ENCODE results near the gene DDX6. TPM values are rescaled to one million over a fixed set of nuclear protein-coding genes. Genes with fewer than 3 reads are reported as not detected.
"Not testable (repeated sequence)": the region's sequence is repeated elsewhere in the genome, so short reads cannot be mapped to it uniquely, and the experiment has no call there.

DDX6 gene
- total RNA-seq, 4 donors from 2014 or later: 84.5 to 129 (median 108) TPM

DNA sequence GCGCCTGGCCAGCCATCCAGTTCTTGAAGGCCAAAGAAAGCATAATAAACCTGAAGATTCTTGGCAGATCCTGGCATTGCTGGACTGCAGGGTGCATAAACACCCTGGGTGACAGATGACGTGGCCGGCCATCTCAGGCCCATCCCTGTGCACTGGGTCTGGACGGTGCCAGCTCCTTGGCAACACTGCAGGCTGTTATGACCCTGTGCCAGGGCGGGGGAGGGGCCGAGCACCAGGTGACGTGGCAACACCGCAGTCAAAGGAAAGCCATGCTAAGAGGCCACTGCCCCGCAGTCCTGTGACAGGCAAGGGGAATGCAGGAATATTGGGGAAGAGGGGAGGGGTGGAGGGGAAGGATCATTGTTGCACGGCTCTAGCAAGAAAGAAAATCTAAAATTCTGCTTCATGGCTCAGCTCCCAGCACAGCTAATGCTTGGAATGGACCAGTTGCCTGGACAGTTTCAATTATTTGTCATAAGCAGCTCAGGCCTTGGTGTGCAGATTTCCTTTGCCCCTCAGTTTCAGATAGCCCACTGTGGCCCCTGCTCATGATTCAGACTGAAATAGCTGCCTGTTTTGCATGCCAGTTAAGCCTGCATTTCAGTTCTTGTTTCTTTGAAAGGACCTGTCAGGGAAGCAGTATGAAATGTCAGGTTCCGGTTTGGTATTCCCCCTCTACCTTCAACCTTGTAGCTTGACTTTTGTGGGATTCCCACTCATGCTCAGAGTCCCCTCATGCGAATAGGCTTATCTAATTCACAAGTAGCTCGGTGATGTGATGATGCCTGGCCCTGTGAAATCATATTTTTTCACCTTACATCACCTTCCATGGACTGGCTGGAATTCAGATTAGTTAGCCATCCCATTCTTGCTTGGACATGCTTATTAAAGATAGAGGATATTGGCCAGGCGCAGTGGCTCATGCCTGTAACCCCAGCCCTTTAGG lies 29.7 kb upstream of the DDX6 start:
- DNase-seq (ENCODE audit: low spot score) (no peak), ATAC-seq (ENCODE audit: low FRiP score) (no peak)
- TF ChIP-seq CTCF (IDR thresholded peaks at IDR 0.05): no peak

DNA sequence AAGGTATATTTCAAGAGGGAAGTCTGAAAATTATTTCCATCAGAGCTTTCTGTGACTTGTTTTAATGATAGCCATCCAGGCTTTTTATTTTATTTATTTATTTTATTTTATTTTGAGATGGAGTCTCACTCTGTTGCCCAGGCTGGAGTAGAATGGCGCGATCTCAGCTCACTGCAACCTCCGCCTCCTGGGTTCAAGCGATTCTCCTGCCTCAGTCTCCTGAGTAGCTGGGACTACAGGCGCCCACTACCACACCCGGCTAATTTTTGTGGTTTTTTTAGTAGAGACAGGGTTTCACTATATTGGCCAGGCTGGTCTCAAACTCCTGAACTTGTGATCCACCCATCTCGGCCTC lies 29.0 kb upstream of the DDX6 start:
- not testable (repeated sequence) for DNase-seq (ENCODE audit: low spot score)

DNA sequence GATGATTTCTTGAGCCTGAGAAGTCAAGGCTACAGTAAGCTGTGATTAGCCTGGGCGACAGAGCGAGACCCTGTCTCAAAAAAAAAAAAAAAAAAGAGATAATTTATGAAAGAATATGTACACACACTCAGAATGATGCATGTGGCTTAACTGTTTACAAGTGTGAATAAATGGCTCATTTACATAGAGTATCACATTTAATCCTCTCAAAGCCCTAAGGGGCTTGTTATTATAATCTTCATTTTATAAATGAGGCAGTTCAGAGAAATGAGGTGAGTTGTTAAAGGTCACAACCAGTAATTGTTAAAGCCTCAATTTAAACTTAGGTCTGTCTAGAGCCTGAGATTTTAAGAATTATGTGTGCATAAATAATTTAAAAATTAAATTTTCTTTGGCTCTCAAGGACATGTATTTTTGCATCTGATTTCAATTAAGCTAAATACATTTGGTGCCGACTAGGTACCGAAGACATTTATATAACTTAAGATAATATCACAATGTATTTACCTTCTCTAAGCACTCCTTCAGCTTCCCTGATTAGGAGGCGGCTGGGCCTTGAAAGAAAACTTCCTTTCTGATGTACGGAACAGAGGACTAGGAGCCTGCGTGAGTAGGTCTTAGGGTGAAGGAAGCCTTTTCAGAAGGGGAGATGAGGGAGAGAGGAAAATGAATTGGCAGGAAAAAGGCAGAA lies 28.5 kb upstream of the DDX6 start:
- no peak for ATAC-seq (ENCODE audit: low FRiP score)
- no peak for DNase-seq (ENCODE audit: low spot score)
- no peak for TF ChIP-seq CTCF (IDR thresholded peaks at IDR 0.05)

More for the DNA sequence above, 29.0 kb upstream of the DDX6 start:
- not testable (repeated sequence) for ATAC-seq (ENCODE audit: low FRiP score)

GRCh38 chr11:118818130-118818529 lies 27.2 kb upstream of the DDX6 start:
- TF ChIP-seq CTCF (IDR thresholded peaks at IDR 0.05): no peak
- no peak for DNase-seq (ENCODE audit: low spot score)
- no peak for ATAC-seq (ENCODE audit: low FRiP score)

DNA sequence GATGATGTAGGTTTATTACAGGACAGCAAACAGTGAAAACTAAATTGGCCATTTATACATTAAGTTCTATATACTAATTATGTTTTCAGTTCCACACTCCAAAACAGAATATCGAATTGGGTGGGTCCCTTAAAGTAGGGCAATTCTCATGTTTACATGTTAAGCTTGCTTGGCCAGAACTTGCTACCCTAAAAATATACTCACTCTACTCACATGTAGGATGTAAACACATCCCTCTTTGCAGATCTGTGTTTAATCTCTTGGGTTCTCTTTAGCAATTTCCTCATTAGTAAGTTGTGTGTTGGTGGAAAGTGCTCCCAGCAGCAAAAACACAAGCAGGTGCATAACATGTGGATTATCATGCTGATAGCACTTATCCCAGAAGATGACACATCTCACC lies 22.6 kb upstream of the DDX6 start:
- no peak for DNase-seq (ENCODE audit: low spot score)
- no peak for TF ChIP-seq CTCF (IDR thresholded peaks at IDR 0.05)
- ATAC-seq (ENCODE audit: low FRiP score): no peak

- no peak for TF ChIP-seq CTCF (IDR thresholded peaks at IDR 0.05)
- ATAC-seq (ENCODE audit: low FRiP score) (no peak), DNase-seq (ENCODE audit: low spot score) (no peak)
Observed at GRCh38 chr11:118812485-118812884, 21.5 kb upstream of the DDX6 start.

DNA sequence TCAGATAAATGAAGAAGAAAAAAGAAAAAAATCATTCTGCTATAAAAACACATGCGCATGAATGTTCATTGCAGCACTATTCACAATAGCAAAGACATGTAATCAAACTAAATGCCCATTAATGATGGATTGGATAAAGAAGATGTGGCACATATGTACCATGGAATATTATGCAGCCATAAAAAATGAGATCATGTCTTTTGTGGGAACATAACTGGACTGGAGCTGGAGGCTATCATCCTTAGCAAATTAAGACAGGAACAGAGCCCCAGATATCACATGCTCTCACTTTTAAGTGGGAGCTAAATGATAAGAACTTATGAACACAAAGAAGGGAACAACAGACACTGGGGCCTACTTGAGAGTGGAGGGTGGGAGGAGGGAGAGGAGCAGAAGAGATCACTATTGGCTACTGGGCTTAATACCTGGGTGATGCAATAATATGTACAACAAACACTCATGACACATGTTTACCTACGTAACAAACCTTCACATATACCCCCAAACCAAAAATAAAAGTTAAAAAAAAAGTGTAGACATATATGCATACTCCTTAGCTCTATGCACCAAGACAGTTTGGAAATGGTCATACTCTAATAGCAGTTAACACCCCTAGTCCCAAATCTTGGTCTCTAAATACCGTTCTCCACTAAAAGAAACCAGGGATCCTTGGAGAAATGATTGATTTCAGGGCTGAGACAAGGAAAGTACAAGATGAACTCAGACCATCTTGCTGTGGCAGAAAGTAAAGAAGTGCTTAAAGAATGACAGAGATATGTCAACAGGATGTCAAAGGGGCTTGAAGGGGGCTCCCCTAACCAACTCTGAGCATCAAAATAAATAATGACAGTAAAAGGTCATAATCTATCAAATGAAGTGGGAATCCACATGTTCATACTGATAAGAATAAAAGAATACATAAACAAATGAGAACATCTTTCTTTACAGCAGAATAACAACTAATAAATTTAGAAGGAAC lies 17.1 kb upstream of the DDX6 start:
- DNase-seq (ENCODE audit: low spot score): no peak
- ATAC-seq (ENCODE audit: low FRiP score): no peak
- TF ChIP-seq CTCF (IDR thresholded peaks at IDR 0.05): no peak
